GM21786 (cell line): ENCODE results near the gene KDM8.

ENCODE experiments used
- ATAC-seq: cut with Tn5 transposase; IDR thresholded peaks from one replicate; pipeline ENCODE4 v1.9.1; 2021; ENCODE audit not compliant: unreplicated experiment

Gene KDM8

GRCh38 chr16:27214084-27214961, 11.0 kb downstream of the KDM8 start:
- ATAC-seq, result no peak

GRCh38 chr16:27215660-27216059, 12.3 kb downstream of the KDM8 start:
- no peak for ATAC-seq

- no peak for ATAC-seq
Measured at GRCh38 chr16:27216297-27216885, 13.1 kb downstream of the KDM8 start.

GRCh38 chr16:27217256-27217655, 13.9 kb downstream of the KDM8 start:
- ATAC-seq, result no peak

GRCh38 chr16:27218756-27219155, 15.4 kb downstream of the KDM8 start:
- ATAC-seq, result no peak

- ATAC-seq, result no peak
Measured at GRCh38 chr16:27219161-27219560, 15.8 kb downstream of the KDM8 start.

GRCh38 chr16:27220120-27220519, 16.8 kb downstream of the KDM8 start:
- no peak for ATAC-seq

GRCh38 chr16:27220527-27220926, 17.2 kb downstream of the KDM8 start:
- ATAC-seq, result no peak

- ATAC-seq, result no peak
Measured at GRCh38 chr16:27220991-27221390, 17.7 kb downstream of the KDM8 start.

- ATAC-seq, result no peak
Measured at GRCh38 chr16:27221576-27222248, 18.4 kb downstream of the KDM8 start.

GRCh38 chr16:27222249-27223225, 19.2 kb downstream of the KDM8 start:
- ATAC-seq, result no peak

- no peak for ATAC-seq
Measured at GRCh38 chr16:27223226-27223610, 19.9 kb downstream of the KDM8 start.

- ATAC-seq, result no peak
Measured at GRCh38 chr16:27223701-27224100, 20.4 kb downstream of the KDM8 start.

- ATAC-seq, result no peak
Measured at GRCh38 chr16:27224271-27224737, 21.0 kb downstream of the KDM8 start.

GRCh38 chr16:27224741-27225300, 21.5 kb downstream of the KDM8 start:
- no peak for ATAC-seq

GRCh38 chr16:27225536-27226360, 22.4 kb downstream of the KDM8 start:
- no peak for ATAC-seq

- ATAC-seq, result no peak
Measured at GRCh38 chr16:27226476-27226875, 23.1 kb downstream of the KDM8 start.

GRCh38 chr16:27226976-27227705, 23.8 kb downstream of the KDM8 start:
- no peak for ATAC-seq

- ATAC-seq, result no peak
Measured at GRCh38 chr16:27228045-27228444, 24.7 kb downstream of the KDM8 start.
